DOHH2 (cell line): Measurements from ENCODE around the gene GRB10.

Experiments
- H3F3A ChIP-seq: fragments of 200-600 bp; sonication (generic), shearing (Covaris generic); 2 replicates; pipeline ENCODE4 v1.6.0; 2016; ENCODE audit warnings: antibody characterized with exemption, mild to moderate bottlenecking; ENCODE audit not compliant: control insufficient read depth, insufficient read depth
- H3K27ac ChIP-seq: fragments of 200-600 bp; sonication (generic); 2 replicates; pipeline ENCODE4 v1.5.1; 2014; ENCODE audit warnings: low read depth, mild to moderate bottlenecking, low read length, moderate library complexity
- H3K27me3 ChIP-seq: fragments of 200-600 bp; sonication (generic); 2 replicates; pipeline ENCODE4 v1.6.1; 2014; ENCODE audit warnings: mild to moderate bottlenecking, low read length, mixed read lengths; ENCODE audit not compliant: control insufficient read depth
- H3K36me3 ChIP-seq: fragments of 200-600 bp; sonication (generic); 2 replicates; pipeline ENCODE4 v1.6.1; 2014; ENCODE audit warnings: mild to moderate bottlenecking, low read length, moderate library complexity, mixed read lengths; ENCODE audit not compliant: control insufficient read depth
- H3K4me1 ChIP-seq: fragments of 200-600 bp; sonication (generic); 2 replicates; pipeline ENCODE4 v1.6.1; 2014; ENCODE audit warnings: mild to moderate bottlenecking, low read length, mixed read lengths; ENCODE audit not compliant: control insufficient read depth
- H3K4me2 ChIP-seq: fragments of 200-600 bp; sonication (generic); 2 replicates; pipeline ENCODE4 v1.6.0; 2014; ENCODE audit warnings: mild to moderate bottlenecking, low read length, moderate library complexity
- H3K4me3 ChIP-seq: fragments of 200-600 bp; sonication (generic); 2 replicates; pipeline ENCODE4 v1.5.1; 2014; ENCODE audit warnings: mild to moderate bottlenecking, low read length, mixed read lengths
- H3K79me2 ChIP-seq: fragments of 200-600 bp; sonication (generic); 2 replicates; pipeline ENCODE4 v1.6.1; 2014; ENCODE audit warnings: mild to moderate bottlenecking, low read length, mixed read lengths; ENCODE audit not compliant: control insufficient read depth
- H3K9me2 ChIP-seq: fragments of 200-600 bp; sonication (generic); replicated peaks from 2 replicates; pipeline ENCODE4 v1.6.1; 2014; ENCODE audit warnings: mild to moderate bottlenecking, low read length, mixed read lengths; ENCODE audit not compliant: control insufficient read depth
- H3K9me3 ChIP-seq: fragments of 200-600 bp; sonication (generic); 2 replicates; pipeline ENCODE4 v1.6.1; 2014; ENCODE audit warnings: antibody characterized with exemption, low read length, mixed read lengths; ENCODE audit not compliant: control insufficient read depth, insufficient read depth
- H4K20me1 ChIP-seq: fragments of 200-600 bp; sonication (generic); 2 replicates; pipeline ENCODE4 v1.6.0; 2014; ENCODE audit warnings: low read depth, mild to moderate bottlenecking, antibody characterized with exemption, low read length, moderate library complexity; ENCODE audit not compliant: control insufficient read depth, insufficient read depth
- EZH2phosphoT487 ChIP-seq: fragments of 200-600 bp; sonication (generic); IDR thresholded peaks from 2 replicates; pipeline ENCODE4 v1.6.1; 2017; ENCODE audit warnings: borderline replicate concordance, mild to moderate bottlenecking, antibody characterized with exemption, low read length, moderate library complexity, mixed read lengths
- TF ChIP-seq, protein P1 (sequence below): fragments of 200-600 bp; sonication (generic); IDR thresholded peaks from one replicate; pipeline ENCODE4 v1.5.1; 2014; ENCODE audit warnings: antibody characterized with exemption, mild to moderate bottlenecking, low read depth, low read length; ENCODE audit not compliant: poor library complexity, severe bottlenecking

The GRB10 gene

DNA sequence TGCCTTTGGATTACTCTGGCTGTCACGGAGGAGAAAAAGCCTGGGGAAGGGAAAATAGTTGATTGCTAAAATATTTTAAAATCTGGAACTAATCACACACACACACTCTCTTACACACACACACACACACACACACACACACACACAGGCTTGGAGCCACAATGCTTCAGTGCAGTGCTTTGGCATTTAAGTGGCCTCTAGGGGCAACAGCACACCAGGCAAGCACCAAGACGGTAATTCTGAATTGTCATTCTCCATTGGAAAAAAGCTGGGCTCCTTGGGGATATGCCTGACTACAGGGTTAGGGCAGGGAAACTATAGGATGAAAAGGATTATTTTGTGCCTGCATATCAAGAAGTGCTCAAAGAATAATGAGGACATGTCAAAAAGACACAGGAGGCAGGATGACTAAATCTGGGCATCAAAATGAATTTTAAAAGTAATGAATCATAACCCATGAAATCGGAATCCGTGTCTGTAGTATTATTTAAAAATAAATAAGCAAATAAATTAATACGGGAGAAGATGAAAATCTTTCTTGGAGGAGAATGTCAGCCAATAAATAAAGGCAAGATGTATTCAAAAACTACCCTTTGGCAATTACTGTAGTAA is 187.1 kb downstream of the GRB10 start:
- H3K4me3 ChIP-seq: no peak overlapping the region
- peaks cover 22% of the 10 kb centered on the region for H3K27me3 ChIP-seq
- H3K27ac ChIP-seq: no peak overlapping the region
- no peaks in the 10 kb centered on the region for H3K9me2 ChIP-seq
- no peaks in the 10 kb centered on the region for H3K36me3 ChIP-seq
- no peaks in the 10 kb centered on the region for H4K20me1 ChIP-seq
- no peaks in the 10 kb centered on the region for H3K79me2 ChIP-seq
- TF ChIP-seq, protein P1, sequence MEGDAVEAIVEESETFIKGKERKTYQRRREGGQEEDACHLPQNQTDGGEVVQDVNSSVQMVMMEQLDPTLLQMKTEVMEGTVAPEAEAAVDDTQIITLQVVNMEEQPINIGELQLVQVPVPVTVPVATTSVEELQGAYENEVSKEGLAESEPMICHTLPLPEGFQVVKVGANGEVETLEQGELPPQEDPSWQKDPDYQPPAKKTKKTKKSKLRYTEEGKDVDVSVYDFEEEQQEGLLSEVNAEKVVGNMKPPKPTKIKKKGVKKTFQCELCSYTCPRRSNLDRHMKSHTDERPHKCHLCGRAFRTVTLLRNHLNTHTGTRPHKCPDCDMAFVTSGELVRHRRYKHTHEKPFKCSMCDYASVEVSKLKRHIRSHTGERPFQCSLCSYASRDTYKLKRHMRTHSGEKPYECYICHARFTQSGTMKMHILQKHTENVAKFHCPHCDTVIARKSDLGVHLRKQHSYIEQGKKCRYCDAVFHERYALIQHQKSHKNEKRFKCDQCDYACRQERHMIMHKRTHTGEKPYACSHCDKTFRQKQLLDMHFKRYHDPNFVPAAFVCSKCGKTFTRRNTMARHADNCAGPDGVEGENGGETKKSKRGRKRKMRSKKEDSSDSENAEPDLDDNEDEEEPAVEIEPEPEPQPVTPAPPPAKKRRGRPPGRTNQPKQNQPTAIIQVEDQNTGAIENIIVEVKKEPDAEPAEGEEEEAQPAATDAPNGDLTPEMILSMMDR: peak; percentile 56
- no peak for TF ChIP-seq EZH2phosphoT487
- no peaks in the 10 kb centered on the region for H3F3A ChIP-seq
- no peak overlapping the region for H3K4me2 ChIP-seq
- H3K9me3 ChIP-seq: no peaks in the 10 kb centered on the region
- no peaks in the 10 kb centered on the region for H3K4me1 ChIP-seq

DNA sequence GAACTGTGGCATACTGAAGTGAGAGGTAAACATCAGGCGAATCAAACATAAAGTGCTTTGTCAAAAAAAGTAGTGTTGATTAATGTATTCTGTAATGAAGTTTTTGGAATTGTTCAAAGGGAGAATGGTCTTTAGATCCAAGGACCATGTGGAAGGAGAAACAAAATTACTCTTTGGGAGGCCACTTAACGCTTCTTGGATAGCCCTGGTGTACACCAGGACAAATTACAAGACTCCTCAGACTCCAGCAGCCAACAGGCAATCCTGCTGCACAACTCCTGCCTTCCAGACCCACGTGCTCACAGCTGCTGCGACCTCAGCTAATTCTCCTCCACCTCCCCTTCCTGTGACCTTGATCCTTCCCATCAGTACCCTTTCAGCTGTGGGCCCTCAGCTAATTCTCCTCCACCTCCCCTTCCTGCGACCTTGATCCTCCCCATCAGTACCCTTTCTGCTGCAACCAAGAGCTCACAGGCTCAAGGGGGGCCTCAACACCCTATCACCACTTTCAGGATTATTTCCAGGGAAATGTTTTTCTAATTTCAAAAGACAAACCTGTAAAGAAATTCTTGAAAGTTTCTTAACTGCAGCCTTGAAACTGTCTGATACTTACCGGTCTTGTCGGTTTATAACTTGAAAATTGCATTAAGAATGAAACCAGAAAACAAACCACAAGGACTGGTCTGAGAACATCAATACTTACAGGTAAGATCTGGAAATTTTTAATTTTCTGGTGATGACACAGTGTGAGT is 187.8 kb downstream of the GRB10 start:
- 0 out of 2 replicates have a peak, but pooled peaks have one; percentile 45 for TF ChIP-seq EZH2phosphoT487
- TF ChIP-seq, protein P1: no peak
- Histone ChIP-seq H3K4me3 (no peak overlapping the region), H3K36me3 (no peaks in the 10 kb centered on the region), H3K4me2 (no peak overlapping the region), H3K9me2 (no peaks in the 10 kb centered on the region), H3K4me1 (no peaks in the 10 kb centered on the region), H3K27me3 (peaks cover 21% of the 10 kb centered on the region), H4K20me1 (no peaks in the 10 kb centered on the region), H3K9me3 (no peaks in the 10 kb centered on the region), H3K79me2 (no peaks in the 10 kb centered on the region), H3K27ac (no peak overlapping the region), H3F3A (no peaks in the 10 kb centered on the region)

DNA sequence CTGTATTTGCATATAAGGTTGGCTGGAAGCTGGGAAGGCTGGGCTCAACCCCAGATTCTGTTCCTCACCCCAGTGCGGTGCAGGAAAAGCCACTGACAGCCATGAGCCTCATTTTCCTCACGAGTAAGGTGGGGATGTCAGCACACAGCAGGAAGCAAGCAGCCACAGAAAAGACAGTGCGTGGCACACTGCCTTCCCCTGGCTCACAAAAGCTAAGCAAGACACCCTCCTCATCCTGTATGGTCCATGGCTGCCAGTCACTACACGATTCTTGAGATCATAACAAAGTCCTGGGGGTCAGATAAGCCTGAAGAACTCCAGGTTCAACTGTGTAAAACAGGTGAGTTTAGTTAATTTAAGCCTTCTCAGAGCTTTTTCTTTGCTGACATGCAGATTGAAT is 188.6 kb downstream of the GRB10 start:
- Histone ChIP-seq H3K9me3 (no peaks in the 10 kb centered on the region), H3K9me2 (no peaks in the 10 kb centered on the region), H4K20me1 (no peaks in the 10 kb centered on the region), H3K4me2 (no peak overlapping the region), H3K4me1 (no peaks in the 10 kb centered on the region), H3K27ac (no peak overlapping the region), H3K36me3 (no peaks in the 10 kb centered on the region), H3F3A (no peaks in the 10 kb centered on the region), H3K79me2 (no peaks in the 10 kb centered on the region), H3K4me3 (no peak overlapping the region), H3K27me3 (peaks cover 21% of the 10 kb centered on the region)
- TF ChIP-seq EZH2phosphoT487: no peak
- TF ChIP-seq, protein P1: no peak
